NCI-H2227 (cell line): ENCODE data around the gene SNX27.
A peak's percentile ranks its signal among the peaks of the same experiment; 100 is the strongest.
"Not testable (repeated sequence)": the region's sequence is repeated elsewhere in the genome, so short reads cannot be mapped to it uniquely, and the experiment has no call there.

Source experiments
- DNase-seq: peaks from one replicate; lab custom pipeline; 2025; ENCODE audit not compliant: unreplicated experiment; lab: John Stamatoyannopoulos, UW

SNX27 gene

GRCh38 chr1:151718666-151719065 lies 106.8 kb downstream of the SNX27 start:
- no peak for DNase-seq

- no peak for DNase-seq
Measured at GRCh38 chr1:151720125-151720524, 108.3 kb downstream of the SNX27 start.

- peak; percentile 31 for DNase-seq
Measured at GRCh38 chr1:151720554-151720953, 108.7 kb downstream of the SNX27 start.

GRCh38 chr1:151720974-151721787 lies 109.3 kb downstream of the SNX27 start, which contains the start of gene RIIAD1:
Gene RIIAD1 (plus strand): TSS chr1:151721522. CDS start chr1:151721537, 15 bp downstream.
- peak; percentile 75 for DNase-seq

- DNase-seq: no peak
Measured at GRCh38 chr1:151721788-151722510, 110.1 kb downstream of the SNX27 start.

- no peak for DNase-seq
Measured at GRCh38 chr1:151723726-151724370, 112.0 kb downstream of the SNX27 start.

GRCh38 chr1:151728151-151729054 lies 116.6 kb downstream of the SNX27 start:
- DNase-seq: peak; percentile 75

GRCh38 chr1:151729157-151729965 lies 117.5 kb downstream of the SNX27 start:
- DNase-seq: no peak

- no peak for DNase-seq
Measured at GRCh38 chr1:151729966-151730291, 118.1 kb downstream of the SNX27 start.

GRCh38 chr1:151733126-151733525 lies 121.3 kb downstream of the SNX27 start:
- DNase-seq: no peak

GRCh38 chr1:151733995-151734394 lies 122.1 kb downstream of the SNX27 start:
- not testable (repeated sequence) for DNase-seq

- DNase-seq: no peak
Measured at GRCh38 chr1:151737026-151737425, 125.2 kb downstream of the SNX27 start.

- no peak for DNase-seq
Measured at GRCh38 chr1:151737479-151737878, 125.6 kb downstream of the SNX27 start.

- no peak for DNase-seq
Measured at GRCh38 chr1:151739590-151740355, 127.9 kb downstream of the SNX27 start.

GRCh38 chr1:151741516-151741915 lies 129.7 kb downstream of the SNX27 start:
- no peak for DNase-seq
